ENCODE data around the gene PODXL.
A peak's percentile ranks its signal among the peaks of the same experiment; 100 is the strongest.

Gene PODXL

DNA sequence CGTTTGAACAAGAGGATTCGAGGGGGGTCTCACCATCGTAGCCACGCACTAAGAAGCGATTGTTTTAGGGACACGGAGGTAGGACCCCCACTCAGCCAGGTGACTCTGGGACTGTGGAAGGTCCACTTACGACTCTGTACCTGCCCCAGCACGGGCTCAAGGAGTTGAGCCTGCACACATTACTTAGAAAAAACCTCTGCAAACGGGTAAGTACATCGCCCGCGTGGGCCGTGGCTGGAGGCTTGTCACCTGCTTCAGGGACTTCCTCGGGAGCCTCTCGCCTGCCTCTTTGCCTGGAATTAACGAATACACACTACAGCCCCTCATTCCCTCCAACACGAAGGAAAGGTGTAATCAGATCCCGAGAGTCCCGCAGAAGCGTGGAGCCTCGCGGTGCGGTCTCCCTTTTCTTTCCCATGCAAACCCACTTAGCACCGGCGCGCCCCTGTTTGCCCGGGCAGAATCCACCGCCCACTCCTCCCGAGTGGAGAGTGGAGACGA, 826 bp downstream of the PODXL start:
- Histone ChIP-seq H3K4me1 (peaks cover 0 to 41% (median 29%) of the 10 kb centered on the region in 4 donors), H3K36me3 (no peaks in the 10 kb centered on the region), H3K4me3 (peak overlapping the region; percentile 57 to 62), H3K27ac (peak overlapping the region in 1 of 2 donors; percentile 15), H3K27me3 (no peaks in the 10 kb centered on the region), H3K9me3 (no peaks in the 10 kb centered on the region)
- intact Hi-C loops (cut with DNase I; ENCODE audit: low total_unique reads) = no loop called here
- TF ChIP-seq, protein P1, sequence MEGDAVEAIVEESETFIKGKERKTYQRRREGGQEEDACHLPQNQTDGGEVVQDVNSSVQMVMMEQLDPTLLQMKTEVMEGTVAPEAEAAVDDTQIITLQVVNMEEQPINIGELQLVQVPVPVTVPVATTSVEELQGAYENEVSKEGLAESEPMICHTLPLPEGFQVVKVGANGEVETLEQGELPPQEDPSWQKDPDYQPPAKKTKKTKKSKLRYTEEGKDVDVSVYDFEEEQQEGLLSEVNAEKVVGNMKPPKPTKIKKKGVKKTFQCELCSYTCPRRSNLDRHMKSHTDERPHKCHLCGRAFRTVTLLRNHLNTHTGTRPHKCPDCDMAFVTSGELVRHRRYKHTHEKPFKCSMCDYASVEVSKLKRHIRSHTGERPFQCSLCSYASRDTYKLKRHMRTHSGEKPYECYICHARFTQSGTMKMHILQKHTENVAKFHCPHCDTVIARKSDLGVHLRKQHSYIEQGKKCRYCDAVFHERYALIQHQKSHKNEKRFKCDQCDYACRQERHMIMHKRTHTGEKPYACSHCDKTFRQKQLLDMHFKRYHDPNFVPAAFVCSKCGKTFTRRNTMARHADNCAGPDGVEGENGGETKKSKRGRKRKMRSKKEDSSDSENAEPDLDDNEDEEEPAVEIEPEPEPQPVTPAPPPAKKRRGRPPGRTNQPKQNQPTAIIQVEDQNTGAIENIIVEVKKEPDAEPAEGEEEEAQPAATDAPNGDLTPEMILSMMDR (IDR thresholded peaks at IDR 0.05) = no peak
- DNase-seq = no peak

DNA sequence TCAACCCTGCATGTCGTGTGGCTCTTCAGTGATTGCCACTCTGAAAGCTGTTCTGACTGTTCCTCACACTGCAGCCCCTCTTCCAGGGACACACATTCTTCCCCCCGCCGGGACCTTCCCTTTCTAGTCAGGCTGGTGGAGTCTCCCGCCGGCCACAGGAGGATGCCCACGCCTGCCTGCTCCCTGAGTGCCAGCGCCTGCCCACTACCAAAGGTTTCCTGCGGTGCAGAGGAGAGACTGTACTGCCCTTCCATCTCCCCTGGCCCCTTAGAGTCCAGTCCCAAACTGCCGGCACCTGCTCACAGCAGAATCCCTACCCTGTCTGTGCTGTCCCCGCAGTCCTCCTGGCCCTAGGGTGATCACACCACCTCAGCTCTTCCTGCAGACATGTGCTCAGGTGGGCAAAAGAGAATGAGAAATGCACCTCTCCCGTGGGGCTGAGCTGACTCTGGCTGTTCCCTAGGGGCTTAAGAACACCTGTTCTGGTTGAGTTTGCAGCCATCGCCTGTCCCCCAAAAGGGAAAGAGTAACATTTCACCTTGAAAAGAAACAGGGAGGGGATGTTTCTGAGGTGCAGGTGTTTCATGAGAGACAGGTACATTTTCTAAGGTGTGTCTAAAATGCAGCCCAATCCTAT, 1.4 kb downstream of the PODXL start:
- intact Hi-C loops (cut with DNase I; ENCODE audit: low total_unique reads) = no loop called here
- no peak for DNase-seq
- no peaks in the 10 kb centered on the region for H3K36me3 ChIP-seq
- H3K27me3 ChIP-seq = no peaks in the 10 kb centered on the region
- peak overlapping the region; percentile 57 to 62 for H3K4me3 ChIP-seq
- peaks cover 0 to 41% (median 29%) of the 10 kb centered on the region in 4 donors for H3K4me1 ChIP-seq
- TF ChIP-seq, protein P1 (IDR thresholded peaks at IDR 0.05) = no peak
- H3K9me3 ChIP-seq = no peaks in the 10 kb centered on the region
- H3K27ac ChIP-seq = no peak overlapping the region

DNA sequence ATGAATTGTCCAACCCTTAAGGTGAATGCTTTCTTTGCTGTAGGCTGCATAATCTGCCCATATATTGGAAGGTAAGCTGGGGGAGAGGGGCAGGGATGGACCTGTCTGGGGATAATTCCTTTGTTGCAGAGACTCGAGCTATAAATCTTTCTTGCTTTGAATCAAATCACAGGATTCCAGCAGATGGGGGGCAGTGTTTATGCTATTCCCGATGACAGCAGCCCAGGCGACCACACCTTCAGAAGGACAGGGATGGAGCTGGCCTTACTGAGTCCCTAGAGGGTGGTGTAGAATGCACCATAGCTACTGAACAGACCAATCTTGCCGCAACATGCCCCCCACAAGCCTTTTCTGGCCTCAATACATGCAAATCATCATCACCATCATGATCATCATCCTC, 2.5 kb downstream of the PODXL start:
- intact Hi-C loops (cut with DNase I; ENCODE audit: low total_unique reads) = no loop called here
- no peak overlapping the region for H3K27ac ChIP-seq

DNA sequence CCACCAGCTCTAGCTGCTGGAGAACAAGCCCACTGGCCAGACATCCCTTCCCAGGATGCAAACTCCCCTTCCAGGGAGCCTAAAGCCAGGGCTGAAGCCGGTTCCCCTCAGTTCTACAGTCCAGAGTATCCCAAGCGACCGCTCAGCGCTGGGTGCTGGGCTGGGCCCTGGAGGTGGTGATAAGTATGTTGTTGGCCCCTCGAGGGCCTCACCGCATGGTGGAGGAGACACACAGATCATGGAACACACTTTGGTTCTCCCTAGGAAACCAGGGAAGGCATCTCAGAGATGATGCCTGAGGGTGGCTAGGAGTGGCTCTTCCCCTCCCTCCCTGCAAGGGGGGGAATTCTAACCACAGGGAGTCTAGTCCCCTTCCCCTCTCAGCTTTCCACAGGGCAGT, 4.4 kb downstream of the PODXL start:
- no peak overlapping the region for H3K27ac ChIP-seq
- peaks cover 0 to 29% (median 15%) of the 10 kb centered on the region in 4 donors for H3K4me1 ChIP-seq
- intact Hi-C loops (cut with DNase I; ENCODE audit: low total_unique reads) = no loop called here
- TF ChIP-seq, protein P1 (IDR thresholded peaks at IDR 0.05) = no peak
- no peak overlapping the region for H3K4me3 ChIP-seq
- DNase-seq = no peak
- H3K9me3 ChIP-seq = no peaks in the 10 kb centered on the region
- H3K36me3 ChIP-seq = no peaks in the 10 kb centered on the region
- no peaks in the 10 kb centered on the region for H3K27me3 ChIP-seq

More for the DNA sequence above, 2.5 kb downstream of the PODXL start:
- Histone ChIP-seq H3K4me3 (peak overlapping the region in 1 of 2 donors; percentile 57), H3K9me3 (no peaks in the 10 kb centered on the region), H3K4me1 (peaks cover 0 to 41% (median 29%) of the 10 kb centered on the region in 4 donors), H3K36me3 (no peaks in the 10 kb centered on the region), H3K27me3 (no peaks in the 10 kb centered on the region)
- no peak for DNase-seq
- TF ChIP-seq, protein P1 (IDR thresholded peaks at IDR 0.05) = no peak

DNA sequence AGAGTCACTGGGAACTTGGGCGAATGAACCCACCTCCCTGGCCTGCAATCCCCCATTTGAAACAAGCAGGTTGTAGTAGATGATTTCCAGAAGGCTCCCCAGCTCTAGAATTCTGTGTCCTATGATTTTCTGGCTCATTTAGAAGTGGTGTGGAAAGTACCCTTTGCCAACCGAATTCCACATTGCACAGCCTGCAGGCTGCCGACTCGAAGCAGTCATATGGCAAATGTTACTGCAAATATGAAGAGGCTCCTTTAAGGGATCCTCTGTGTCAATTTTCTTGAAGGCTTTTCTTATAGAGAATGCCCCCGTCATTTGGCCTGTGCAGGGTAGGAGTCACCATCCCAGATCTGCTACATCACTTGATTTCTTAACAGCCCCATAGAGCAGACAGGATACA, 5.6 kb downstream of the PODXL start:
- Histone ChIP-seq H3K27ac (no peak overlapping the region), H3K36me3 (no peaks in the 10 kb centered on the region), H3K9me3 (no peaks in the 10 kb centered on the region), H3K27me3 (no peaks in the 10 kb centered on the region), H3K4me3 (no peak overlapping the region), H3K4me1 (peaks cover 0 to 23% (median 6%) of the 10 kb centered on the region in 4 donors)
- TF ChIP-seq, protein P1 (IDR thresholded peaks at IDR 0.05) = no peak
- no peak for DNase-seq
- intact Hi-C loops (cut with DNase I; ENCODE audit: low total_unique reads) = no loop called here

Measured in tibial artery (tissue), 4 donors.